ENCODE data around the gene COL8A1. TPM values are rescaled to one million over a fixed set of nuclear protein-coding genes. Genes with fewer than 3 reads are reported as not detected.

The COL8A1 gene
- total RNA-seq, 4 donors from 2014 or later: 31.5 to 139 (median 71.4) TPM

GRCh38 chr3:99696497-99696896 lies 58.1 kb downstream of the COL8A1 start:
- H3K27me3 ChIP-seq: no peaks in the 10 kb centered on the region
- intact Hi-C loops (cut with DNase I): no loop called here
- peak; percentile 42 for DNase-seq (ENCODE audit: extremely low spot score)
- H3K27ac ChIP-seq (replicated peaks in 1 of 4): no peak overlapping the region
- no peak for TF ChIP-seq POLR2A (IDR thresholded peaks at IDR 0.05; ENCODE audit: low read depth)
- TF ChIP-seq POLR2AphosphoS5 (IDR thresholded peaks at IDR 0.05): no peak
- no peak for TF ChIP-seq EP300 (IDR thresholded peaks at IDR 0.05)
- no peak for TF ChIP-seq CTCF (IDR thresholded peaks at IDR 0.05)
- H3K36me3 ChIP-seq: no peaks in the 10 kb centered on the region
- peaks cover 0 to 3% (median 1%) of the 10 kb centered on the region in 4 donors for H3K4me1 ChIP-seq
- no peaks in the 10 kb centered on the region for H3K9me3 ChIP-seq
- no peak overlapping the region for H3K4me3 ChIP-seq
- WGBS: 83% methylated on average over 5 of the region's 5 CpGs

- intact Hi-C loops (cut with DNase I): no loop called here
- WGBS: 73% methylated on average over 5 of the region's 5 CpGs
- Histone ChIP-seq H3K9me3 (no peaks in the 10 kb centered on the region), H3K36me3 (no peaks in the 10 kb centered on the region), H3K4me3 (no peak overlapping the region), H3K27ac (replicated peaks in 1 of 4) (no peak overlapping the region), H3K4me1 (peaks cover 0 to 10% (median 1%) of the 10 kb centered on the region in 4 donors), H3K27me3 (no peaks in the 10 kb centered on the region)
- TF ChIP-seq EP300 (IDR thresholded peaks at IDR 0.05) (no peak), CTCF (IDR thresholded peaks at IDR 0.05) (no peak), POLR2AphosphoS5 (IDR thresholded peaks at IDR 0.05) (no peak), POLR2A (IDR thresholded peaks at IDR 0.05; ENCODE audit: low read depth) (no peak)
- DNase-seq (ENCODE audit: extremely low spot score): no peak
Observed at GRCh38 chr3:99697250-99697649, 58.9 kb downstream of the COL8A1 start.

- intact Hi-C loops (cut with DNase I): no loop called here
- Histone ChIP-seq H3K4me3 (no peak overlapping the region), H3K27ac (replicated peaks in 1 of 4) (no peak overlapping the region), H3K27me3 (no peaks in the 10 kb centered on the region), H3K36me3 (no peaks in the 10 kb centered on the region), H3K9me3 (no peaks in the 10 kb centered on the region), H3K4me1 (peaks cover 3 to 24% (median 11%) of the 10 kb centered on the region in 4 donors)
- WGBS: 77% methylated on average over 2 of the region's 2 CpGs
- no peak for DNase-seq (ENCODE audit: extremely low spot score)
- TF ChIP-seq POLR2AphosphoS5 (IDR thresholded peaks at IDR 0.05): no peak
- no peak for TF ChIP-seq CTCF (IDR thresholded peaks at IDR 0.05)
- no peak for TF ChIP-seq EP300 (IDR thresholded peaks at IDR 0.05)
- no peak for TF ChIP-seq POLR2A (IDR thresholded peaks at IDR 0.05; ENCODE audit: low read depth)
Observed at GRCh38 chr3:99698932-99699331, 60.5 kb downstream of the COL8A1 start.

- WGBS: 92% methylated on average over 9 of the region's 9 CpGs
- Histone ChIP-seq H3K27me3 (no peaks in the 10 kb centered on the region), H3K4me1 (peaks cover 3 to 33% (median 16%) of the 10 kb centered on the region in 4 donors), H3K36me3 (no peaks in the 10 kb centered on the region), H3K4me3 (no peak overlapping the region), H3K27ac (replicated peaks in 1 of 4) (no peak overlapping the region), H3K9me3 (no peaks in the 10 kb centered on the region)
- DNase-seq (ENCODE audit: extremely low spot score): no peak
- intact Hi-C loops (cut with DNase I): no loop called here
- TF ChIP-seq CTCF (IDR thresholded peaks at IDR 0.05) (no peak), POLR2A (IDR thresholded peaks at IDR 0.05; ENCODE audit: low read depth) (no peak), EP300 (IDR thresholded peaks at IDR 0.05) (no peak), POLR2AphosphoS5 (IDR thresholded peaks at IDR 0.05) (no peak)
Observed at GRCh38 chr3:99699841-99700240, 61.4 kb downstream of the COL8A1 start.

- H3K27ac ChIP-seq (replicated peaks in 1 of 4): no peak overlapping the region
Observed at GRCh38 chr3:99700631-99701268, 62.4 kb downstream of the COL8A1 start.

More at GRCh38 chr3:99700631-99701268, 62.4 kb downstream of the COL8A1 start:
- Histone ChIP-seq H3K4me3 (no peak overlapping the region), H3K4me1 (peaks cover 3 to 42% (median 20%) of the 10 kb centered on the region in 4 donors), H3K9me3 (no peaks in the 10 kb centered on the region), H3K36me3 (no peaks in the 10 kb centered on the region), H3K27me3 (no peaks in the 10 kb centered on the region)
- no peak for DNase-seq (ENCODE audit: extremely low spot score)
- WGBS: 81% methylated on average over 8 of the region's 8 CpGs
- TF ChIP-seq EP300 (IDR thresholded peaks at IDR 0.05) (no peak), POLR2AphosphoS5 (IDR thresholded peaks at IDR 0.05) (no peak), POLR2A (IDR thresholded peaks at IDR 0.05; ENCODE audit: low read depth) (no peak), CTCF (IDR thresholded peaks at IDR 0.05) (no peak)
- intact Hi-C loops (cut with DNase I): no loop called here

All from esophagus muscularis mucosa (tissue), 4 donors.